ENCODE results near the gene ADRA1B.

The ADRA1B gene

GRCh38 chr5:159888860-159889259 is 27.4 kb upstream of the ADRA1B start:
- no peaks in the 10 kb centered on the region for H3K27me3 ChIP-seq (ENCODE audit: control insufficient read depth, insufficient read depth, low read length)
- no peaks in the 10 kb centered on the region for H3K4me1 ChIP-seq (ENCODE audit: control insufficient read depth, insufficient read depth, low read length)
- H3K9me3 ChIP-seq (ENCODE audit: control insufficient read depth, low read length) = no peaks in the 10 kb centered on the region

DNA sequence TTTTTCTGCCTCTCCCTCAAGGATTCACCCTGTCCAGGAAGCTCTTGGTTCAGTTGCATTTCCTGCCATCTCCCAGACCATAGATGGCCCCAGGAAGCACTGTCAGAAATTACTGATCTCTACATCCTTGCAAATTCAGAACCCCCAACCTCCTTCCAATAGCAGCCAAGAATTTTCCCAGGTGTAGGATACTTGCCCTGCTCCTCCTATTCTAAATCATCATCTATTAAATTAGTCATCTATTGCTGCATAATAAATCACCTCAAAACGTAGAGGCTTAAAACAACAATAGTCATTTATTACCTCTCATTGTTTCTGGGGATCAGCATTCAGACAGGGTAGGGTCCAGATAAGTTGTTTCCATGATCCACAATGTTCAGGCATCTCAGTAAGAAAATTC is 26.1 kb upstream of the ADRA1B start:
- Histone ChIP-seq H3K9me3 (ENCODE audit: control insufficient read depth, low read length) (no peaks in the 10 kb centered on the region), H3K36me3 (ENCODE audit: control insufficient read depth, insufficient read depth, low read length) (no peaks in the 10 kb centered on the region), H3K27me3 (ENCODE audit: control insufficient read depth, insufficient read depth, low read length) (no peaks in the 10 kb centered on the region), H3K4me1 (ENCODE audit: control insufficient read depth, insufficient read depth, low read length) (no peaks in the 10 kb centered on the region), H3K4me3 (ENCODE audit: low read length) (no peak overlapping the region), H3K9ac (ENCODE audit: low read length) (no peak overlapping the region)

More at GRCh38 chr5:159888860-159889259, 27.4 kb upstream of the ADRA1B start:
- Histone ChIP-seq H3K9ac (ENCODE audit: low read length) (no peak overlapping the region), H3K36me3 (ENCODE audit: control insufficient read depth, insufficient read depth, low read length) (no peaks in the 10 kb centered on the region), H3K4me3 (ENCODE audit: low read length) (no peak overlapping the region)

DNA sequence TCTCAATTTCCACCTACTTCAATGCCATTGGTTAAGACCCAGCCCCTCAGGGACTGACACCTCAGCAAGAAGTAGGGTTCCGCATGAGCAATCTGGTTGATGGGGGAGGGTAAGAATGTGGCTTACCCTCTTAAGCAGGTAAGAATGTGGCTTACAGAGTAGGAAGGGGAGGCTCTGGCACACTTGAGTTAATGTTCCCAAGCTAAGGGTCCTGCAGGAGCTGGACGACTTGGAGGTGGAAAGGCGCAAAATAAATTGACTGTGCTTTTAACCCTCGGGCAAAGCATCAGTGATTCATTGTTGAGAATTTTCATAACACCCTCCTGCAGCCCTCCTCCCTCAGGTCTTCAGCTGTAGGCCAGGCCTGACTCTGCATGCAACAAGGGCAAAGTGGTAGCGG is 24.9 kb upstream of the ADRA1B start:
- no peaks in the 10 kb centered on the region for H3K27me3 ChIP-seq (ENCODE audit: control insufficient read depth, insufficient read depth, low read length)
- H3K36me3 ChIP-seq (ENCODE audit: control insufficient read depth, insufficient read depth, low read length) = no peaks in the 10 kb centered on the region
- no peak overlapping the region for H3K4me3 ChIP-seq (ENCODE audit: low read length)
- H3K4me1 ChIP-seq (ENCODE audit: control insufficient read depth, insufficient read depth, low read length) = no peaks in the 10 kb centered on the region
- no peaks in the 10 kb centered on the region for H3K9me3 ChIP-seq (ENCODE audit: control insufficient read depth, low read length)
- no peak overlapping the region for H3K9ac ChIP-seq (ENCODE audit: low read length)

- Histone ChIP-seq H3K27me3 (ENCODE audit: control insufficient read depth, insufficient read depth, low read length) (no peaks in the 10 kb centered on the region), H3K36me3 (ENCODE audit: control insufficient read depth, insufficient read depth, low read length) (no peaks in the 10 kb centered on the region), H3K9ac (ENCODE audit: low read length) (no peak overlapping the region), H3K4me3 (ENCODE audit: low read length) (no peak overlapping the region), H3K4me1 (ENCODE audit: control insufficient read depth, insufficient read depth, low read length) (no peaks in the 10 kb centered on the region), H3K9me3 (ENCODE audit: control insufficient read depth, low read length) (no peaks in the 10 kb centered on the region)
Observed at GRCh38 chr5:159893040-159893695, 23.1 kb upstream of the ADRA1B start.

GRCh38 chr5:159894149-159894720 is 22.0 kb upstream of the ADRA1B start:
- no peak overlapping the region for H3K9ac ChIP-seq (ENCODE audit: low read length)
- H3K4me1 ChIP-seq (ENCODE audit: control insufficient read depth, insufficient read depth, low read length) = no peaks in the 10 kb centered on the region
- no peaks in the 10 kb centered on the region for H3K9me3 ChIP-seq (ENCODE audit: control insufficient read depth, low read length)
- no peaks in the 10 kb centered on the region for H3K27me3 ChIP-seq (ENCODE audit: control insufficient read depth, insufficient read depth, low read length)
- no peak overlapping the region for H3K4me3 ChIP-seq (ENCODE audit: low read length)
- no peaks in the 10 kb centered on the region for H3K36me3 ChIP-seq (ENCODE audit: control insufficient read depth, insufficient read depth, low read length)

DNA sequence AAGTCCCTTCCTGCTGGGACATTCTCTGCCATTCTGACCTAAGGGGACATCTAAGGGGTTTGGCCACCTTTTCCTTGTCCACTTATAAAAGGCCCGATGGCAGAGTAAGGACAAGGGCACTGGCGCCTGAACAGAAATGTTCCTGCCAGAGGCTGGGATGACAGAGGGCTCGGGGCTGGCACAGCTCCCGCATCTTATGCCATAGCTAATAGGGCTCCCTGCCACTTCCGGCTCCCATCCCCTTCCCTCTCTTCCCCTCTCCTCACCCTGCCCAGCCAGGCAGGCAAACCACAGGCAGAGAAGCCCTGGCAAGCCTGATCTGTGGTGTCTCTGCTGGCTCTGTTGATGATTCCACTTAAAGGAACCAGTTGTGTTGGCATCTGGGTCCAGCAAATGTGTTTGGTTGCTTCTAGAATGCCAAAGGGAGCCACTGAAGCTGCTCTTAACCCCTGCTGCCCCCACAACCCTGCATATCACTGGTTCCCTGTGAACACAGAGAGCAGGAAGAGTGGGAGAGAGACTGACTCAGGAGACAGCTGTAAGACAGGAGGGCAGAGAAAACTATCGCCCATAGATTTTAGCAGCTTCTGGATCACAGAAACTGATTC is 18.4 kb upstream of the ADRA1B start:
- Histone ChIP-seq H3K9me3 (ENCODE audit: control insufficient read depth, low read length) (no peaks in the 10 kb centered on the region), H3K36me3 (ENCODE audit: control insufficient read depth, insufficient read depth, low read length) (no peaks in the 10 kb centered on the region), H3K27me3 (ENCODE audit: control insufficient read depth, insufficient read depth, low read length) (peaks cover 3% of the 10 kb centered on the region), H3K4me3 (ENCODE audit: low read length) (no peak overlapping the region), H3K9ac (ENCODE audit: low read length) (no peak overlapping the region), H3K4me1 (ENCODE audit: control insufficient read depth, insufficient read depth, low read length) (no peaks in the 10 kb centered on the region)

DNA sequence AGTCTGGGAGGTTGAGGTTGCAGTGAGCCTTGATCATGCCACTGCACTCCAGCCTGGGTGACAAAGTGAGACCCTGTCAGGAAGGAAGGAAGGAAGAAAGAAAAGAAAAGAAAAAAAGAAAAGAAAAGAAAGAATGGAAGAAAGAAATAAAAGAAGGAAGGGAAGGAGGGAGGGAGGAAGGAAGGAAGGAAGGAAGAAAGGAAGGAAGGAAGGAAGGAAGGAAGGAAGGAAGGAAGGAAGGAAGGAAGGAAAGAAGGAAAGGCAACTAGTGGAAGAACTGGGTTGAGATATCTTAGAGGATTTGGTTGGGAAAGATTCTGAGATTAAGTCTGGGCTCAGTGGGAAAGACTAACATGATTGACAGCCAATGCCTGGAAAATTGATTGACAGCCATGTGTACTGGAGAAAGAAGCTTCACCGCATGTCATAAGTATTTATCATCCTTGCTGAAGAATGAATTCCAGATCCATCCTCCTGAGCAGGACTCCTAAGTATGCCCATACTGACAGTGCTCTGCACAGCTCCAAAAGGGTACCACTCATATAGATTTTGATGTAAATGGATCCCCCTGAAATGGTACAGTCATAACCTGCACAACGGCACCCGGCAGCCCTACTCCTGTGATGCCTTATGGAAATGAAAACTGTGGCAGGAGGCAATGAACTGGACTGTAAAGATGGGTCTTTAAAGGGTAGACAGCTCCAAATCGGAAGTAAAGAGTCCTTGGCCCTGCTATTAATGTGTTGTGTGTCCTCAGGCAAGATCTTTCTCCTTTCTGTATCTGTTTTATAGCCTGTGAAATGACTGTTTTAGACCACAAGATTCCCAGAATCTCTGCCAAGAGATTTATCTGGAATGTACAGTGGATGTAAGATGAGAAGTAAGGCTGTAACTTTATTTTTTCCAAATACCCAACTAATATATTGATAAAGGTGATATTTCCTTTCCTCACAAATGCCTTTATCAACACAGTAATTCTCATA is 16.9 kb upstream of the ADRA1B start:
- Histone ChIP-seq H3K4me3 (ENCODE audit: low read length) (no peak overlapping the region), H3K4me1 (ENCODE audit: control insufficient read depth, insufficient read depth, low read length) (no peaks in the 10 kb centered on the region), H3K9ac (ENCODE audit: low read length) (no peak overlapping the region), H3K27me3 (ENCODE audit: control insufficient read depth, insufficient read depth, low read length) (peaks cover 3% of the 10 kb centered on the region), H3K36me3 (ENCODE audit: control insufficient read depth, insufficient read depth, low read length) (no peaks in the 10 kb centered on the region), H3K9me3 (ENCODE audit: control insufficient read depth, low read length) (no peaks in the 10 kb centered on the region)

DNA sequence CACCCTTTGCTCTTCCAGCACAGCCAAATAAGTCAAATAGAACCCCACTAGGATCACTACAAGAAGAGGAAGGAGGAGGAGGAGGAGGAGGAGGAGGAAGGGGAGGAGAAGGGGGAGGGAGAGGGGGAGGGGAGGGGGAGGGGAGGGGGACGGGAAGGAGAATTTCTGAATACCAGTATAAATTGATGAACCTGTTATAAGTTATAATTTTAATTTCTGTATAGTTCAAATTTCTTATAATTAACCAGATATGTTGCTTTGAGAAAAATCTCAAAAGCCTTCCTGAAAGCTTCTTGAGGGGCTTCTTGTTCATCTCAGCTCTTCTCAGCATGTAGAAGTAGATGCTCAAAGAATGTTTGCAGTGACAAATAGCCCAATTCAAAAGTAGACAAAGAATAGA is 15.0 kb upstream of the ADRA1B start:
- Histone ChIP-seq H3K4me1 (ENCODE audit: control insufficient read depth, insufficient read depth, low read length) (no peaks in the 10 kb centered on the region), H3K9me3 (ENCODE audit: control insufficient read depth, low read length) (no peaks in the 10 kb centered on the region), H3K27me3 (ENCODE audit: control insufficient read depth, insufficient read depth, low read length) (peaks cover 3% of the 10 kb centered on the region), H3K9ac (ENCODE audit: low read length) (no peak overlapping the region), H3K36me3 (ENCODE audit: control insufficient read depth, insufficient read depth, low read length) (no peaks in the 10 kb centered on the region), H3K4me3 (ENCODE audit: low read length) (no peak overlapping the region)

DNA sequence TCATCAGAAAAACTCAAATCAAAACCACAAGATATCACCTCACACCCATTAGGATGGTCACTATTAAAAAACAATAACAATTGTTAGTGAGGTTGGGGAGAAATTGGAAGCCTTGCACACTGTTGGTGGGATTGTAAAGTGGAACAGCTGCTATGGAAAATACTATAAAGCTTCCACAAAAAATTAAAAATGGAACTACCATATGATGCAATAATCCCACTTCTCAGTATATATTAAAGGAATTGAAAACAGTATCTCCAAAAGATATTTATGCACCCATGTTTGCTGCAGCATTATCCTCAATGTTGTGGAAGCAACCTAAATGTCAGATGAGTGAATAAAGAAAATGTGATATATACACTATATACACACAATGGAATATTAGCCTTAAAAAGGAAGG is 14.5 kb upstream of the ADRA1B start:
- Histone ChIP-seq H3K27me3 (ENCODE audit: control insufficient read depth, insufficient read depth, low read length) (peaks cover 3% of the 10 kb centered on the region), H3K36me3 (ENCODE audit: control insufficient read depth, insufficient read depth, low read length) (no peaks in the 10 kb centered on the region), H3K9me3 (ENCODE audit: control insufficient read depth, low read length) (no peaks in the 10 kb centered on the region), H3K9ac (ENCODE audit: low read length) (no peak overlapping the region), H3K4me3 (ENCODE audit: low read length) (no peak overlapping the region), H3K4me1 (ENCODE audit: control insufficient read depth, insufficient read depth, low read length) (no peaks in the 10 kb centered on the region)

GRCh38 chr5:159902444-159903121 is 13.7 kb upstream of the ADRA1B start:
- Histone ChIP-seq H3K4me3 (ENCODE audit: low read length) (no peak overlapping the region), H3K9me3 (ENCODE audit: control insufficient read depth, low read length) (no peaks in the 10 kb centered on the region)

DNA sequence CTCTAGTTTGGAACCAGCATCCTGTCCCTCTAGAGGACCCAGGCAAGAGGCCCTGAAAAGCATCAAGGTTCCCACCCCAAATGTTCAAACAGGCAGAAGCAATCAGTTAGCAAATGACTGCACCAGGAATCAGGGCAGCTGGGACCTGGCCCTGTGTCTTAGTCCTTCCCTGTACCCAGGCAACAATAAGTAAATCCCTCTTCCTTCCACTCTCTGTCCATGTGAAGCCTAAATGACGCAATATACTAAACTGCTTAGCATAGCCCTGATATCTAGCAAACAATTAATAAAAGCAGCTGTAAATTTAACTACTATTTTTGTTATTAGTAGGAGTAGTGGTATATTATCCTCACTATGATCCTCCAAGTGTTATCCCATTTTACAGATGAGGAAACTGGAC is 13.2 kb upstream of the ADRA1B start:
- Histone ChIP-seq H3K9me3 (ENCODE audit: control insufficient read depth, low read length) (no peaks in the 10 kb centered on the region), H3K36me3 (ENCODE audit: control insufficient read depth, insufficient read depth, low read length) (no peaks in the 10 kb centered on the region), H3K27me3 (ENCODE audit: control insufficient read depth, insufficient read depth, low read length) (peaks cover 3% of the 10 kb centered on the region), H3K4me3 (ENCODE audit: low read length) (no peak overlapping the region), H3K4me1 (ENCODE audit: control insufficient read depth, insufficient read depth, low read length) (no peaks in the 10 kb centered on the region), H3K9ac (ENCODE audit: low read length) (no peak overlapping the region)

More at GRCh38 chr5:159902444-159903121, 13.7 kb upstream of the ADRA1B start:
- Histone ChIP-seq H3K36me3 (ENCODE audit: control insufficient read depth, insufficient read depth, low read length) (no peaks in the 10 kb centered on the region), H3K27me3 (ENCODE audit: control insufficient read depth, insufficient read depth, low read length) (peaks cover 3% of the 10 kb centered on the region), H3K9ac (ENCODE audit: low read length) (no peak overlapping the region), H3K4me1 (ENCODE audit: control insufficient read depth, insufficient read depth, low read length) (no peaks in the 10 kb centered on the region)

All from mucosa of stomach (tissue), 1 donor.